ENCODE results near the gene PDE6A. TPM values are rescaled to one million over a fixed set of nuclear protein-coding genes. Genes with fewer than 3 reads are reported as not detected.

PDE6A gene
- total and polyA plus RNA-seq, 8 donors = 0.14 to 0.24 (median 0.18) TPM; not detected in 2

DNA sequence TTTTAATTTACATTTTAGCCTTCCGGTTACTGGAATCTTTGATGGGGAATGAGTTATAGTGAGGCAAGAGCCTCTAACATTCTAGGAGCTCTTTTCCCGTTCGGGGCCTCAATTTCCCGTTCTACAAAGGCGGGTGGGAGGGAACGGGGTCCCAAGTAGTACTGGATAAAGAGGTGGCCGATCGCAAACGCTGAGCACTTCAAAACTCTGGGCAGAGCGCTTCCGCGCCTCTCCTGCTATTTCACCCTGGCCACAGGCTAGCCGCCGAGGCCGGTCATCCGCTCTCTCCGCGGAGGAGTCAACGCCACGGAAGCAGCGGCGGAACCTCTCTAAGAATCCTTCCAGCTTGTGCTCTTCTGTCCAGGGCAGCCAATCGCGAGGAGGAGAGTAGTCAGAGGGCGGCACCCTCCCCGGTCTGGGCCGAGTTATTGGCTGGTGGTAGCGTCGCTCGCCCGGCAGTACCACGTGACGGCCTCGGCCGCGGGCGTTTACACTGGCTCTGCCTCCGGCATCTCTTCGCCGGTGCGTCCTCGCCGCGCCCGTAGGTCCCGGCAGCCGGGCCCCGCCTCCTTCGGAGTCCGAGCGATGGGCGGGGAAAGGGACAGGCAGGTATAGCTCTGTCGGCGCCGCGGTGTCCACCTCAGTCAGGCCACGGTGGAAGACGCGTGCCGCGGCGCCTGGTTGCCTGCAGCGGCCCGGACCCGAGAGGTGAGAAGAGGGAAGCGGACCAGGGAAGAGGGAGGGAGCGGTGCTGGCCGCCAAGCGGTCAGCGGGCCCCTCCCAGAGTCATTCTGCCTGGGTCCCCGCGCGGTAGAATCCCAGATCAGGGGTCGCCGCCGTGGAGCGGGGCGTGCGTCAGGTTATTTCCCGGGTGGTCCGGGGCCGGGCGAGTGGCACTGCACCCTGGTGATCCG is 15.9 kb upstream of the PDE6A start, which contains the start of gene SLC26A2:
TSS of gene SLC26A2 (plus strand) at position 487 of the 914 bp plus-strand sequence. CDS start 16,895 bp downstream, outside the sequence.
- peak within 1 kb of the TSS; percentile 77 to 96 for H3K4me3 ChIP-seq
- no peaks in the 10 kb centered on the region for H3K27me3 ChIP-seq
- intact Hi-C loops (cut with DNase I) = no loop called here
- no peaks in the 10 kb centered on the region for H3K36me3 ChIP-seq
- peak within 1 kb of the TSS; percentile 90 to 92 for H3K27ac ChIP-seq
- H3K4me1 ChIP-seq = peaks cover 9 to 27% of the 10 kb centered on the region in 2 donors
- H3K9me3 ChIP-seq = no peaks in the 10 kb centered on the region
- DNase-seq = peak; percentile 94 to 99 (median 98)
- peak; percentile 99 for ATAC-seq
- TF ChIP-seq, protein P1, sequence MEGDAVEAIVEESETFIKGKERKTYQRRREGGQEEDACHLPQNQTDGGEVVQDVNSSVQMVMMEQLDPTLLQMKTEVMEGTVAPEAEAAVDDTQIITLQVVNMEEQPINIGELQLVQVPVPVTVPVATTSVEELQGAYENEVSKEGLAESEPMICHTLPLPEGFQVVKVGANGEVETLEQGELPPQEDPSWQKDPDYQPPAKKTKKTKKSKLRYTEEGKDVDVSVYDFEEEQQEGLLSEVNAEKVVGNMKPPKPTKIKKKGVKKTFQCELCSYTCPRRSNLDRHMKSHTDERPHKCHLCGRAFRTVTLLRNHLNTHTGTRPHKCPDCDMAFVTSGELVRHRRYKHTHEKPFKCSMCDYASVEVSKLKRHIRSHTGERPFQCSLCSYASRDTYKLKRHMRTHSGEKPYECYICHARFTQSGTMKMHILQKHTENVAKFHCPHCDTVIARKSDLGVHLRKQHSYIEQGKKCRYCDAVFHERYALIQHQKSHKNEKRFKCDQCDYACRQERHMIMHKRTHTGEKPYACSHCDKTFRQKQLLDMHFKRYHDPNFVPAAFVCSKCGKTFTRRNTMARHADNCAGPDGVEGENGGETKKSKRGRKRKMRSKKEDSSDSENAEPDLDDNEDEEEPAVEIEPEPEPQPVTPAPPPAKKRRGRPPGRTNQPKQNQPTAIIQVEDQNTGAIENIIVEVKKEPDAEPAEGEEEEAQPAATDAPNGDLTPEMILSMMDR (IDR thresholded peaks at IDR 0.05) = no peak

DNA sequence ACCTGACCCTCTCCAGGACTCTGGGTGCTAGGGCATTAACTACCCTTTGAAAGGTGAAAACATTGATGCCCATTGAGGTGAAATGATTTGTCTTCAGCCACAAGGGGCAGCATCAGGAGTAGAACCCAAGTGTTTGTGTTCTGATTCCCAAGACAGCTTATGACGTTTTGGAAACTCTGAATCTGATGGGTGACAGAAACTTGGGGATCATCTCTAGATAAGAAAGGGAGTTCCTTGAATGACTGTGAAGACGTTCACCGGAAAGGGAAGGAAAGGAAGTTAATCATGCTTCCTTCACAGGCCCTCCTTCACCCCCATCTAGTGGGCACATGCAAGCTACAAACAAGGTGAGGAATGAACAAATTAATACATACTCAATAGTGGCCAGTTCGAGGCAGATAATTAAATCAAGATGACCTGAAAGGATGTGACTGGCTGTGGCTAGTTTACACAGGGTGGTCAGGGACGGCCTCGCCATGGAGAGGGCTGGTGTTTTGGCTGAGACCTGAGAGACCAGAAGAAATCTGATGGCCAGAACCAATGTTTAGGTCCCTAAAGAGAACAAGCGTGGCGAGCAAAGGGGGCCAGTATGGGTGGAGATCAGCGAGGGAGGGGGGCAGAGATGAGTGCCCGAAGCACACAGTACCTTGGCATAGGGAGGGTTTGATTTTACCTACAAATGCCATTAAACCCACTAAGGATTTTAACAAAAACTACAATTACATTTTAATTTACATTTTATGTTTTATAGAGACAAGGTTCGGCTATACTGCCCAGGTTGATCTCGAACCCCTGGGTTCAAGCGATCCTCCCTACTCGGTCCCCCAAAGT is 15.0 kb upstream of the PDE6A start:
- TF ChIP-seq, protein P1 (IDR thresholded peaks at IDR 0.05) = peak; percentile 36 to 40
- Histone ChIP-seq H3K9me3 (no peaks in the 10 kb centered on the region), H3K27me3 (no peaks in the 10 kb centered on the region), H3K4me1 (peaks cover 9 to 27% of the 10 kb centered on the region in 2 donors), H3K27ac (peak overlapping the region; percentile 90 to 92), H3K4me3 (peak overlapping the region; percentile 32 to 96), H3K36me3 (no peaks in the 10 kb centered on the region)
- no peak for DNase-seq
- ATAC-seq = peak; percentile 1
- intact Hi-C loops (cut with DNase I) = no loop called here

DNA sequence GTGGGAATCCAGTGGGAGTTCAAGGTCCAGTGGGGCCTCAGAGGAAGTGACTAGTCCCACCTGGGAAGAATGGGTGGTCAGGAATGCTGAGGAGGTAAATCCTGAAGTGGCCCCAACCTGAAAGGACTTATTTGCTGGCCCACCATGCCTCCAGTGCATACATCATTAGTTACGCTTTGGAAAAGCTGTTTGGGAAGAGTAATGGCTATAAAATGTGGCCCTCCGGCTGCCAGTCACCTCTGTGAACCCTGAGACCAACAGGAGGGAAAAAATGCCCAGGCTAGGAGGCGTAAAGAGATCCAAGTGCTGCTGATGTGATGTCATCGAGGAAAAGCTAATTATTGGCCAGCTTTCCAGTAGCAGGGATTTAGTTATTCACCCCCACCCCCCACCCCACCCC is 13.3 kb upstream of the PDE6A start:
- no peaks in the 10 kb centered on the region for H3K36me3 ChIP-seq
- no peaks in the 10 kb centered on the region for H3K9me3 ChIP-seq
- intact Hi-C loops (cut with DNase I) = no loop called here
- H3K4me1 ChIP-seq = peaks cover 9 to 27% of the 10 kb centered on the region in 2 donors
- ATAC-seq = no peak
- H3K4me3 ChIP-seq = no peak overlapping the region
- TF ChIP-seq, protein P1 (IDR thresholded peaks at IDR 0.05) = no peak
- H3K27me3 ChIP-seq = no peaks in the 10 kb centered on the region
- H3K27ac ChIP-seq = no peak overlapping the region
- DNase-seq = no peak

DNA sequence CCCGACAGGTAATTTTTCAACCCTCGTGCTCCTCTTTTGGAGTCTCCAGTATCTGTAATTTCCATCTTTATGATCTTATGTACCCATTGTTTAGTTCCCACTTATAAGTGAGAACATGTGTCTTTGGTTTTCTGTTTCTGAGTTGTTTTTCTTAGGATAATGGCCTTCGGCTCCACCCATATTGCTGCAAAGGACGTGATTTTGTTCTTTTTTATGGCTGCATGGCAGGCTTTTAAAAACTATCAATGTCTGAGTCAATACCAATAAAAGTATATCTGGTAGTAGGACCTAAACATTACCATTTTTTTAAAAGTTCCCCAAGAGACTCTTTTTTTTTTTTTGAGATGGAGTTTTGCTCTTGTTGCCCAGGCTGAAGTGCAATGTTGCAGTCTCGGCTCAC is 12.1 kb upstream of the PDE6A start:
- no peak overlapping the region for H3K27ac ChIP-seq

More for the DNA sequence above, 12.1 kb upstream of the PDE6A start:
- no peak overlapping the region for H3K4me3 ChIP-seq
- peaks cover 6 to 17% of the 10 kb centered on the region in 2 donors for H3K4me1 ChIP-seq
- no peak for ATAC-seq
- DNase-seq = no peak
- H3K36me3 ChIP-seq = no peaks in the 10 kb centered on the region
- intact Hi-C loops (cut with DNase I) = no loop called here
- H3K27me3 ChIP-seq = no peaks in the 10 kb centered on the region
- no peaks in the 10 kb centered on the region for H3K9me3 ChIP-seq
- TF ChIP-seq, protein P1 (IDR thresholded peaks at IDR 0.05) = no peak
